KOPT-K1 (cell line): ENCODE results near the gene SMYD3.
"Not testable (repeated sequence)": the region's sequence is repeated elsewhere in the genome, so short reads cannot be mapped to it uniquely, and the experiment has no call there.

Source experiments
- H3K27ac ChIP-seq: fragments of 200-600 bp; sonication (generic); 2 replicates; pipeline ENCODE4 v1.5.1; 2016; ENCODE audit warnings: antibody characterized with exemption, mild to moderate bottlenecking, low read depth, low read length; ENCODE audit not compliant: poor library complexity, severe bottlenecking
- H3K36me3 ChIP-seq: fragments of 200-600 bp; sonication (generic); 2 replicates; pipeline ENCODE4 v1.5.1; 2017; ENCODE audit warnings: antibody characterized with exemption, mild to moderate bottlenecking, low read length, moderate library complexity; ENCODE audit not compliant: insufficient read depth
- H3K9me3 ChIP-seq: fragments of 200-600 bp; sonication (generic); 2 replicates; pipeline ENCODE4 v1.5.1; 2017; ENCODE audit warnings: antibody characterized with exemption, low read length, mild to moderate bottlenecking; ENCODE audit not compliant: insufficient read depth, poor library complexity, severe bottlenecking

Gene SMYD3

DNA sequence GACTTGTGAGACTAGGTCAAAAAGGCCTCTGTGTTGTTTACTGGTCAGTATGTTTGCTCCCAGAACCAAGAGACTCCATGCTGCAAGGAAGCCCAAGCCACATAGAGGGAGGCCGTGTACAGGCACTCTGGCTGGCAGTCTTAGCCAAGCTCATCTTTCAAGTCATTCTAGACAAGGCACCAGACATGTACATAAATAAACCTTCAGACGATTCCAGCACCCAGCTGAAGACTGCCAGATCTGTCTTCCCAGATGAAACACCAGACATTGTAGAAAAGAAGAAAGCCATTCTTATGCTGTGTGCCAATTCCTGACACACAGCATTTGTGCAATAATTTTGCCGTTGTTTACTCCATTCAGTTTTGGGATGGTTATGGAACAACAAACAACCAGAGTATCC is 756.8 kb downstream of the SMYD3 start:
- H3K36me3 ChIP-seq = no peaks in the 10 kb centered on the region
- no peaks in the 10 kb centered on the region for H3K9me3 ChIP-seq
- no peak overlapping the region for H3K27ac ChIP-seq

DNA sequence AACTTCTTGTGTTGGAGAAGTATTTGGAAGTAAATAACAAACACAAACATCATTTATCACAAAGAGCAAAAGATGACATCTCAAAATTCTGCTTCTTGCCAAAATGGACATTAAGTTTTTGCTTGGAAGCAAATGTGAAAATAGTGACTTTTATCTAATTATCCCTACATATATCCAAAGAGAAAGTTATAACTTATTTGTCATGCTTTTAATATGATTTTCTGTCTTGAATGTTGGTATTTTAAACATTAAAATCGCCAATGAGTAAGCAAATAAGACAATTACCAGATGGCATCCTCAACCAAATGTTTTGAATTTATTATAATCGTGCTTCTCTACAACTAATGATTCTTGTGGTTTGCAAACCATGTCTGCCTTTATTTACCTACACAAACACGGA is 758.0 kb downstream of the SMYD3 start:
- no peaks in the 10 kb centered on the region for H3K36me3 ChIP-seq
- no peaks in the 10 kb centered on the region for H3K9me3 ChIP-seq
- H3K27ac ChIP-seq = no peak overlapping the region

DNA sequence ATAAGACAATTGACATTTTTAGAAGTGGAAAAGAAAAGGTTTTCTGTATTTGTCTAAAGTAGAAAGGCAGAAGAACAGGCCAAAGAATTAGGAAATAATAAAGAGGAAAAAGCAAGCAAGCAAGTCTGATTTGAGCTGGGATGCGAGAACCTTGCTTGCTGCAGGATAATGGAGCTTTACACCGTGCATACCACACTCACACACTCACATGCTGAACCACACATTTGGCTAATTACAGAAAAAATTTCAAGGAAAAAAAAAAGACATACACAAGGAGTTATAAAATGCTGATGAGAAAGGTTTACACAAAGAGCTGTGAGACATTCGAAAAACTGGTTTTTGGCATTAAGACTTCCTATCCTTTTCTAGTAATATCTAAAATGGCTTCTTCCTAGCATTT is 758.4 kb downstream of the SMYD3 start:
- Histone ChIP-seq H3K27ac (no peak overlapping the region), H3K9me3 (no peaks in the 10 kb centered on the region), H3K36me3 (no peaks in the 10 kb centered on the region)

DNA sequence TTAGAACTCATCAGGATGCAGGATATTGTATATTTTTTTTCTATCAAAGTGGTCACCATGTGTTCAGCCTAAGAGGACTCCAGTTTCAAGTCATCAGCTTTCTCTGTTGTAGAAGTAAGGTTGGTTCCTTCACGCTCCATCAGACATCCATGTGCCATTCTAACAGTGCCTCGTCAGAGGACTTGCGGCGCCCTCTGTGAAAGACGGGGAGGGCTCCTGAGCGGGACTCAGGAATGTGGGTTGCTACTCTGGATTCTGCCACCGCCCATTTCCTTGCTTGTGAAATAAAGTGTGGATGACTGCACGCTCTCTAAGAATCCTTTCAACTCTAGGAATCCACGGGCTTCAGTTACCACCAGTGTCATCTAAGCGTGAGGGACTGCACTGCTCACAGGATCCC is 758.8 kb downstream of the SMYD3 start:
- Histone ChIP-seq H3K9me3 (no peaks in the 10 kb centered on the region), H3K27ac (no peak overlapping the region), H3K36me3 (no peaks in the 10 kb centered on the region)

DNA sequence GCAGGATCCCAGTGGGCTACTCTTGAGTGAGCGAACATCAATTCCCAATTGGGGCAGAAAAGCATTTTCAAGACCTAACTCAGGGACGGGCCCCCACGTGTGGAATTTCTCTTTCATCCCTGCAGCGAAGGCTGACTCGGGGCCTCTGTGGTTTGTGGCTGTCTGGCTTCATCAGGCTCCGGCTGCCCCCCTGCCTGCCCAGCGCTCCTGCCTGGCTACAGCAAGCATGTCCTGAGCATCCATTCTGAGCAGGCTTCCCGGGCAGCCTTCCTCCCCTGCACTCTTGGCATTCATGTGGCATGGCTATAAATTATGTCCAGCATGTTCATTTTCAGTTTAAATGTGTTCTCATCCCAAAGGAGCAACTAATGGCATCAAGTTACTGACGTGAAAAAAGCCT is 764.2 kb downstream of the SMYD3 start:
- Histone ChIP-seq H3K9me3 (no peaks in the 10 kb centered on the region), H3K27ac (no peak overlapping the region), H3K36me3 (no peaks in the 10 kb centered on the region)

DNA sequence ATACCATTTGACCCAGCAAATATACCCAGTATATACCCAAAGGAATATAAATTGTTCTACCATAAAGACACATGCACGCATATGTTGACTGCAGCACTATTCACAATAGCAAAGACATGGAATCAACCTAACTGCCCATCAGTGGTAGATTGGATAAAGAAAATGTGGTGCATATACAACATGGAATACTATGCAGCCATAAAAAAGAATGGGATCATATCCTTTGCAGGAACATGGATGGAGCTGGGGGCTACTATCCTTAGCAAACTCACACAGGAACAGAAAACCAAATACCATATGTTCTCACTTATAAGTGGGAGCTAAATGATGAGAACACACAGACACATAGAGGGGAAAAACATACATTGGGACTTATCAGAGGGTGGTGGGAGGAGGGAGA is 766.7 kb downstream of the SMYD3 start:
- H3K9me3 ChIP-seq, H3K27ac ChIP-seq, H3K36me3 ChIP-seq: not testable (repeated sequence)

DNA sequence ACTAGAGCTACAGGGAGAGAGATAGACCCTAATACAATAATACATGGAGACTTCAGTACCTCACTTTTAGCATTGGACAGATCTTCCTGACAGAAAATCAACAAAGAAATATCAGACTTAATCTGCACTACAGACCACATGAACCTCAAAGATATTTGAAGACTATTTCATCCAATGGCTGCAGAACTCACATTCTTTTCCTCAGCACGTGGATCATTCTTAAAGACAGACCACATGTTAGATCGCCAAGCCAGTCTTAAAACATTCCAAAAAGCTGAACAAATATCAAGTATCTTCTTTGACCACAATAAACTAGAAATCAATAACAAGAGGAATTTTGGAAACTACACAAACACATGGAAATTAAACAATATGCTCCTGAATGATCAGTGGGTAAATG is 776.3 kb downstream of the SMYD3 start:
- Histone ChIP-seq H3K9me3 (peaks cover 6% of the 10 kb centered on the region), H3K36me3 (no peaks in the 10 kb centered on the region), H3K27ac (no peak overlapping the region)

DNA sequence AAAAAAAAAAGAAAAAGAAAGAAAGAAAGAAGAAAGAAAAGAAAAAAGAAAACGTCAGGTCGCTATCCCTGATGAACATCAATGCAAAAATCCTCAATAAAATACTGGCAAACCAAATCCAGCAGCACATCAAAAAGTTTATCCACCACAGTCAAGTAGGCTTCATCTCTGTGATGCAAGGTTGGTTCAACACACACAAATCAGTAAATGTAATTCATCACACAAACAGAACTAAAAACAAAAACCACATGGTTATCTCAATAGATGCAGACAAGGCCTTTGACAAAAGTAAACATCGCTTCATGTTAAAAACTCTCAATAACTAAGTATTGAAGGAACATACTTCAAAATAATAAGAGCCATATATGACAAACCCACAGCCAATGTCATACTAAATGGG is 779.0 kb downstream of the SMYD3 start:
- not testable (repeated sequence) for H3K9me3 ChIP-seq, H3K27ac ChIP-seq, H3K36me3 ChIP-seq

DNA sequence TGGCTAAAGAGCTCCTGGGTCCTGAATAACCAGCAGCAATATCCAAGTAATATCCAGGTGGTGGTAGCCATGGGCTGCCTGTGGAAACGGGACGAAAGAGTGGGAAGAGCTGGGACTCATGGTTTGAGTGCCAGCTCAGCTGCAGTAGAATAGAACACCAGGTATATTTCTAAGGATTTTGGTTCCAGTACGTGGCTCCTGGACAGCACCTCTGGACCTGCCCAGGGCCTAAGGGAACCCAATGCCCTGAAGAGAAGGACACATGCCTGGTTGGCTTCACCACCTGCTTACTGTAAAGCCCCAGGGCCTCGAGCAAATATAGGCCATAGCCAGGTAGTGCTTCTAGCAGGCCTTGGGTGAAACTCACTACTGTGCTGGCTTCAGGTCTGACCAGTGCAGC is 785.6 kb downstream of the SMYD3 start:
- peaks cover under 1% of the 10 kb centered on the region for H3K9me3 ChIP-seq

DNA sequence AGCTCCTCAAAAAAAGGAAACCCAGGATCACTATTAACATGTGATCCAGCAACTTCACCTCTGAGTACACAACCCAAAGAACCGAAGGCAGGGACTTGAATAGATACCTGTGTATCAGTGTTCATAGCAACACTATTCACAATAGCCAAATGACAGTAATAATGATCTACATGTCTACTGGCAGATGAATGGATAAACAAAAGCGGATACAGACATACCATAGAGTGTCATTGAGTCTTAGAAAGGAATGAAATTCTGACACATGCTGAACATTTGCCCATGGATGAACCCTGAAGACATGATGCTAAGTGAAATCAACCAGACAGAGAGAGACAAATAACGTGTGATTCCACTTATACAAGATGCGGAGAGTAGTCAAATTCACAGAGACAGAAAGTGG is 788.1 kb downstream of the SMYD3 start:
- no peaks in the 10 kb centered on the region for H3K36me3 ChIP-seq
- H3K27ac ChIP-seq = no peak overlapping the region
- H3K9me3 ChIP-seq = no peaks in the 10 kb centered on the region

More for the DNA sequence above, 785.6 kb downstream of the SMYD3 start:
- H3K36me3 ChIP-seq = no peaks in the 10 kb centered on the region
- no peak overlapping the region for H3K27ac ChIP-seq

DNA sequence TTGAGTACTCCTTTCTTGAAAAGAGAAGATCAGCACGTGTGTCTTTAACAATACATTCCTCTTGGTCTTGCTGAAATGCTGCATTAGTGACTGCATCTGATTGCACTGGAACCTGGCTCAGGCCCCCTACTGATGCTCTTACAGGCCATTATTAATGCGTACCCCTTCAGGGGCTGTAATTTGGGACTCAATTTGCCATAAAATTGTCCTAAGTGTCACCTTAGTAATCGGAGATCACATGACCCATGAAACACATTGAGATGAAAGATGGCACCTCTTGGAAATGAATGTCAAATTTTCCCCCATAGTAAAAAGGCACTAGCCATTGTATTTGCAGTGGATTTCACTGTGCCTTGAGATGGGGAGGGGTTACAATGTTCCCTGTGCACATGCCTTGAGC is 789.0 kb downstream of the SMYD3 start:
- H3K9me3 ChIP-seq = no peaks in the 10 kb centered on the region
- no peak overlapping the region for H3K27ac ChIP-seq
- no peaks in the 10 kb centered on the region for H3K36me3 ChIP-seq

DNA sequence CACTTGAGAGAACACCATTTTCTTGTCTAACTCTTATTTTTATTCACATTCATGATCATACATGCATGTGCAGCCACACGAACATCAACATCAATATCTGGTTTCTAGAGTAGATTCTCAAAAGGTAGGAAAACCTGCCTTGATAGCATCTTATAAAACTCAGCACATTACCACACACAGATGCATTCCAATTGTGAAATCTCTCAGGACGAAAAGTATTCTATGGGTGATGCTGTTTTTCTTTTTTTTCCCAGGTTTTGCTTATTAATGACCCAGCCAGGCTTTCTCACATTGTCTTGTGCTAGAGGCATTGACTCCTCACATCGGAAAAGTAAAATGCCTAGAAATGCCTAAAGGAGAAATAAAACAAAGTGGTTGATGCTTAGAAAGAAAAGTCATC is 789.5 kb downstream of the SMYD3 start:
- H3K36me3 ChIP-seq = no peaks in the 10 kb centered on the region
- H3K27ac ChIP-seq = no peak overlapping the region
- no peaks in the 10 kb centered on the region for H3K9me3 ChIP-seq

DNA sequence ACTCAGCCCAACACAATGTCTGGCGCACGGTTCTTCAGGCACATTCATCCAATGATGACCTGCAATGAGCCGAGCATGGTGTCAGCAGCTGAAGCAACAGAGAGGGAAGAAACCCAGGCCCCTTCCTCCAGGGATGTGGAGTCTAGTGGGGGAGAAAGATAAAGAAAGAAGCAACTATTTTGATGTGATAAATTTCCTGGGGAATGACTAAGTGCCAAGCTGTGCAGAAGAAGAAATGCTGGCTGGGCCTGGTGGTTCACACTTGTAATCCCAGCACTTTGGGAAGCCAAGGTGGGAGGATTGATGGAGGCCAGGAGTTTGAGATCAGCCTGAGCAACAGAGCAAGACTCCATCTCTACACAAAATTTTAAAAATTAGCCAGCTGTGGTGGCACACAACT is 790.5 kb downstream of the SMYD3 start:
- no peak overlapping the region for H3K27ac ChIP-seq
- H3K9me3 ChIP-seq = no peaks in the 10 kb centered on the region
- H3K36me3 ChIP-seq = no peaks in the 10 kb centered on the region

DNA sequence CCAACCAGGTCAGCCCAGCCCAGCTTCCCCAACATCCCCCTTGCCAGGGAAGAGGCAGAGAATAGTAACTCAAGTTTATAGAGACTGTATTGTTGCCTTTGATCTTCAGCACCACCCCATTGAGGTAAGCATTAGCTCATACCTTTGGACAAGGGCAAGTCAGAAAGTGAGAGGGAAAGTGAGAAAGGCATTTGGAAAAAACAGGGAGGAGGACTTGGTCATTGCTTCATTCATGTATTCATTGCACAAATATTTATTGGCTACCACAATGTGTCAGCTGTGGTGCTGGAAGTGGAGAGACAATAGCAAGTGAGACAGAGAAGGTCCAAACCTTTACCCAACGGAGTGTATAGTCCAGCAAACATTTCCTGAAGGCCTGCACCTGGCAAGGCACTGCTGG is 791.1 kb downstream of the SMYD3 start:
- H3K36me3 ChIP-seq = no peaks in the 10 kb centered on the region
- H3K9me3 ChIP-seq = no peaks in the 10 kb centered on the region
- H3K27ac ChIP-seq = no peak overlapping the region

DNA sequence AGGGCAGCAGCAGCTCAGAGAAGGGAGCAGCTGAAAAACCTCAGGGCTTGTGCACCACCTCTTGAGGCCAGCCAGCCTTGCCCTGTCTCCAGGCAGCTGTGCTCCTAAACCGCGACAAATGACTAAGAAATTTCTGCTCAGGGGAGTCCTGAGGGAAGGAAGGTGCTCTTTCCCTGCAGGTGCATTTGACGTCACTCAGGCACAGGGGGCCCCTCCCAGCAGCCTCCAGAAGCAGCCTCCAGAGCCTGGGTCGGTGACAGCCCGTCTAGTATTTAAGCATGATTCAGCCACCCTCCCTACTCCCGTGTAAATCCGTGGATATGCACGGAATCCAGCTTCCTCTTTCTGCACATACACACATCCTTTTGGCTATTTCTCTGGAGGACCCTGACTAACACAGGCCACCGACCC is 791.8 kb downstream of the SMYD3 start:
- Histone ChIP-seq H3K36me3 (no peaks in the 10 kb centered on the region), H3K9me3 (no peaks in the 10 kb centered on the region), H3K27ac (no peak overlapping the region)

DNA sequence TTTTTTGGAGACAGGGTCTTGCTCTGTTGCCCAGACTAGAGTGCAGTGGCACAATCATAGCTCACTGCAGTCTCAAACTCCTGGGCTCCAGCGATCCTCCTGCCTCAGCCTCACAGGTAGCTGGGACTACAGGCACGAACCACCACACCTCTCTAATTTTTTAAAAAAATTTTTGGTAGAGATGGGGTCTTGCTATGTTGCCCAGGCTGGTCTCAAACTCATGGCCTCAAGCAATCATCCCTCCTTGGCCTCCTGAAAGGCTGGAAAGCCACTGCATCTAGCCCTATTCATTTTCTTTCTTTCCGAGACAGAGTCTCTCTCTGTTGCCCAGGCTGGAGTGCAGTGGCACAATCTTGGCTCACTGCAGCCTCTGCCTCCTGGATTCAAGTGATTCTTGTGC is 793.1 kb downstream of the SMYD3 start:
- H3K27ac ChIP-seq, H3K9me3 ChIP-seq, H3K36me3 ChIP-seq: not testable (repeated sequence)
